Keratinocyte (primary cell): ENCODE results near the gene HSPA12B.

ENCODE experiments used
- EZH2 ChIP-seq: IDR thresholded peaks from one replicate; pipeline ENCODE4 v1.6.1; 2012; ENCODE audit warnings: inconsistent platforms, mild to moderate bottlenecking, low read length, moderate library complexity
- TF ChIP-seq, protein P1 (sequence below), 3 experiments: IDR thresholded peaks in 1 of 3; conservative IDR thresholded peaks in 1 of 3; optimal IDR thresholded peaks in 1 of 3; 2 replicates in 2 of 3; 3 replicates in 1 of 3; pipeline versions ENCODE3 to v1.5.1; 2011; ENCODE audit warnings: low read length in 3 of 3, mild to moderate bottlenecking in 3 of 3, moderate library complexity in 2 of 3, control low read depth in 1 of 3, inconsistent platforms in 1 of 3; ENCODE audit not compliant: insufficient read depth in 2 of 3; ENCODE audit errors: extremely low read depth in 1 of 3

DNA sequence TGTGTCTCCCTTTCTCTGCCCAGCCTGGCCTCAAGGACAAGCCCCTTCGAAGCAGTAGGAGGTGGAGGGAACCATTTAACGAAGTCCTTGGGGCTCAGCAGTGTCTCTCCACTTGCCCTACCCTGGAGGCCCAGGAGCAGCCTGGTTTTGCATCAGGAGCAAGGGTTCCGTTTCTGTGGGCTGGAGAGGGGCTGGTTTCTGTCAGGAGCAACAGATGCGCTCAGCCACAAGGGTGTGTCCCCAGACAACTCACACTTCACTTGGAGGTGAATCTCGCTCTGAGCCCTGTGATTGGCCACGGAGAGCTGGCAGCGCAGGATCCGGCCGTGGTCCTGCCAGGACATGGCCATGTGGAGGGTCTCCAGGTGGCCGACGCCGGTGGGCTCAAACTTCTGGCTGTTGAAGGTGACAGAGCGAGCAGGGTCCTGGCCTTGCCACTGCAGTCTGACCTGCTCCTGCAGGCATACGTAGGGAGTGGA is 27.0 kb upstream of the HSPA12B start:
- TF ChIP-seq, protein P1, sequence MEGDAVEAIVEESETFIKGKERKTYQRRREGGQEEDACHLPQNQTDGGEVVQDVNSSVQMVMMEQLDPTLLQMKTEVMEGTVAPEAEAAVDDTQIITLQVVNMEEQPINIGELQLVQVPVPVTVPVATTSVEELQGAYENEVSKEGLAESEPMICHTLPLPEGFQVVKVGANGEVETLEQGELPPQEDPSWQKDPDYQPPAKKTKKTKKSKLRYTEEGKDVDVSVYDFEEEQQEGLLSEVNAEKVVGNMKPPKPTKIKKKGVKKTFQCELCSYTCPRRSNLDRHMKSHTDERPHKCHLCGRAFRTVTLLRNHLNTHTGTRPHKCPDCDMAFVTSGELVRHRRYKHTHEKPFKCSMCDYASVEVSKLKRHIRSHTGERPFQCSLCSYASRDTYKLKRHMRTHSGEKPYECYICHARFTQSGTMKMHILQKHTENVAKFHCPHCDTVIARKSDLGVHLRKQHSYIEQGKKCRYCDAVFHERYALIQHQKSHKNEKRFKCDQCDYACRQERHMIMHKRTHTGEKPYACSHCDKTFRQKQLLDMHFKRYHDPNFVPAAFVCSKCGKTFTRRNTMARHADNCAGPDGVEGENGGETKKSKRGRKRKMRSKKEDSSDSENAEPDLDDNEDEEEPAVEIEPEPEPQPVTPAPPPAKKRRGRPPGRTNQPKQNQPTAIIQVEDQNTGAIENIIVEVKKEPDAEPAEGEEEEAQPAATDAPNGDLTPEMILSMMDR (optimal IDR thresholded peaks at IDR 0.05 in 1 of 3, IDR thresholded peaks at IDR 0.05 in 1 of 3, conservative IDR thresholded peaks at IDR 0.05 in 1 of 3; ENCODE audit: extremely low read depth in 1 of 3, insufficient read depth in 2 of 3, low read length in 3 of 3) = no peak
- no peak for TF ChIP-seq EZH2
